ENCODE data around the gene DENND6B.

DNA sequence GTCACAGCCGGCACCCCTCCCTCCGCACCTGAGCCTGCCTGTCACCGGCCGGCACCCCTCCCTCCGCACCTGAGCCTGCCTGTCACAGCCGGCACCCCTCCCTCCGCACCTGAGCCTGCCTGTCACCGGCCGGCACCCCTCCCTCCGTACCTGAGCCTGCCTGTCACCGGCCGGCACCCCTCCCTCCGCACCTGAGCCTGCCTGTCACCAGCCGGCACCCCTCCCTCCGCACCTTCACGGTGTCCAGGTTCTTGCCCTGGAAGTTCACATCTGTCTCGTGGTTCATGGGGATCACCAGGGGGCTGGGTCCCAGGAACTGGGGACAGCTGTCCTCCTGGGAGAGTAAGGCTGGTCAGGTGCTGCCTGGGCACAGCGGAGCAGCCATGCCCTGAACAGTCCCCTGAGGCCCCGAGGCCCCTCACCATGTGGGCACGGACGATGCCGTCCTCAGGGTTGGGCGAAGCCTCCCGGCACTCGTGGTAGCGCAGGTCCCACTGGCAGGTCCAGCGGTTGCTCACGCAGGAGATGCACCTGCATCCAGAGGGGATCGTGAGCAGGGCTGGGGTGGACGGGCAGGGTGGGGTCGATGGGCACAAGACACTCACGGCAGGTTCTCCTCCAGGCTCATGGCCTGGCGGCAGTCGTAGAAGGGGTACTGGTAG is 41.1 kb downstream of the DENND6B start:
- TF ChIP-seq, protein P1, sequence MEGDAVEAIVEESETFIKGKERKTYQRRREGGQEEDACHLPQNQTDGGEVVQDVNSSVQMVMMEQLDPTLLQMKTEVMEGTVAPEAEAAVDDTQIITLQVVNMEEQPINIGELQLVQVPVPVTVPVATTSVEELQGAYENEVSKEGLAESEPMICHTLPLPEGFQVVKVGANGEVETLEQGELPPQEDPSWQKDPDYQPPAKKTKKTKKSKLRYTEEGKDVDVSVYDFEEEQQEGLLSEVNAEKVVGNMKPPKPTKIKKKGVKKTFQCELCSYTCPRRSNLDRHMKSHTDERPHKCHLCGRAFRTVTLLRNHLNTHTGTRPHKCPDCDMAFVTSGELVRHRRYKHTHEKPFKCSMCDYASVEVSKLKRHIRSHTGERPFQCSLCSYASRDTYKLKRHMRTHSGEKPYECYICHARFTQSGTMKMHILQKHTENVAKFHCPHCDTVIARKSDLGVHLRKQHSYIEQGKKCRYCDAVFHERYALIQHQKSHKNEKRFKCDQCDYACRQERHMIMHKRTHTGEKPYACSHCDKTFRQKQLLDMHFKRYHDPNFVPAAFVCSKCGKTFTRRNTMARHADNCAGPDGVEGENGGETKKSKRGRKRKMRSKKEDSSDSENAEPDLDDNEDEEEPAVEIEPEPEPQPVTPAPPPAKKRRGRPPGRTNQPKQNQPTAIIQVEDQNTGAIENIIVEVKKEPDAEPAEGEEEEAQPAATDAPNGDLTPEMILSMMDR (IDR thresholded peaks at IDR 0.05): no peak
- TF ChIP-seq POLR2A (IDR thresholded peaks at IDR 0.05): no peak

Measured in vagina (tissue), 2 donors.